GM18870 (cell line): ENCODE measurements around the gene C6orf136.
"Not testable (repeated sequence)": the region's sequence is repeated elsewhere in the genome, so short reads cannot be mapped to it uniquely, and the experiment has no call there.

Experiments
- ATAC-seq: cut with Tn5 transposase; IDR thresholded peaks from one replicate; pipeline ENCODE4 v1.9.1; 2021; ENCODE audit warnings: moderate library complexity; ENCODE audit not compliant: unreplicated experiment

Gene C6orf136

DNA sequence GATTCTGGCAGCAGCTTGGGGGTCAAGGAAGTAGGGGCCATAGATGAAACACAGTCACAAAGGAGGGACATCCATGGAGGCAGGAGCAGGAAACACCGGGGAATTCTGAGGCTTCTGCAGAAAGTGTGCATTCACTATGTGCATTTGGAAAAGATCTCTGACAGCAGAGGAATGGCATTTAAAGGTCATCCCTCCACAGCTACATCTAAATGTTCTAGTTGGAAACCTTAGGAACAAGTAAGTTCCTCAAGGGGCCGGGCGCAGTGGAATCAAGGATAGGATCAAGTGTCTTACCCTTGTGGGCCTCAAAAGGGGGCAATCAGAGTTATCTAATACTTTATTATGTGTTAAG, 8.8 kb downstream of the C6orf136 start:
- no peak for ATAC-seq

- no peak for ATAC-seq
Observed at GRCh38 chr6:30656513-30656912, 9.6 kb downstream of the C6orf136 start.

DNA sequence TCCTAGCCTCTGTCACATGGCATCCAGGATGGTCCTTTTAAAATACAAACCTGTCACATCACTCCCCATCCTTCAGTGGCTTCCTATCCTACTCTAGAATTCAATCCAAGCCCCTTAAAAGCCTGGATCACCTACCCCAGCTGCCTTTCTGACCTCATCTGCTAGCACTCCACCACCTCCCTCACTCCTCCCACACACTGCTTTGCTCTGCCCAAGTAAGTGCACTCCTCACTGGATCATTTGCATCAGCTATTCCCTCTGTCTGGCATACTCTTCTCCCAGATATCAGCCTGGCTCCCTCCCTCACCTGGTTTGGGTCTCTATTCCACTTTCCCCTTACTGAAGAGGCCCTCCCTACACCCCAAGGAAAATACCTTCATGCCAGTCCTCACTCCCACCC, 10.5 kb downstream of the C6orf136 start:
- no peak for ATAC-seq

- ATAC-seq = not testable (repeated sequence)
Observed at GRCh38 chr6:30657922-30658321, 11.0 kb downstream of the C6orf136 start.

GRCh38 chr6:30664994-30665767, 18.2 kb downstream of the C6orf136 start:
- ATAC-seq = no peak

- ATAC-seq = not testable (repeated sequence)
Observed at GRCh38 chr6:30666300-30666699, 19.4 kb downstream of the C6orf136 start.

DNA sequence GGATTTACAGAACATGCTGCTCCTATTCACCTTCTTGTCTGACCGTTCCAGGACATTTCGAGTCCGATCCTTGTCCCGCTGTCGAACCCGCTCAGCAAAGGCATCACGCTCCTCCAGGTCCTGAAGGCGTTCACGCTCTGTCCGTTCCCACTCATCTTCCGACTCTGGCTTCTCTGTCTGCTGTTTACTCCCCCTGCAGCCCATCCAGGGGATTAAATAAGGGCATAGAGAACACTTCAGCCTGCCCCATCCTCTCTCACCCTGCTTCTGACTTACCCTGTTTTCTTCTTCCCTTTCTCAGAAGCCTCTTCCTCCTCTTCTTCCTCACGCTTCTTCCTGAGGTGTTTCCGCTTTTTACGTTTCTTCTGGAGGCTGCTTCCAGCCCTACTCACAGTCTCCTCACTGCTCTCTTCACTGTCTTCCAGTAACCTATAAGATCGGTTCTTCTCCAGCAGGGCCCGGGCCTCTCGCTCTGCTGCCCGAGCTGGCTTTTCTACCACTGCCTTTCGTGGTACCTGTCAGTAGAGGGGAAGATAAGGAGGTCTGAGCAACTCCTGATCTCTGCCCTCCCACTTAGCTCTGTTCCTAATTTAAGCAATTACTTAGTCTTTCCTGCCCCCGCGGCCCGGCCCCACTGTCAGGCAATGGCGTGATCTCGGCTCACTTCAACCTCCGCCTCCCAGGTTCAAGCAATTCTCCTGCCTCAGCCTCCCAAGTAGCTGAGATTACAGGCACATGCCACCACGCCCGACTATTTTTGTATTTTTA, 24.0 kb downstream of the C6orf136 start:
- no peak for ATAC-seq

DNA sequence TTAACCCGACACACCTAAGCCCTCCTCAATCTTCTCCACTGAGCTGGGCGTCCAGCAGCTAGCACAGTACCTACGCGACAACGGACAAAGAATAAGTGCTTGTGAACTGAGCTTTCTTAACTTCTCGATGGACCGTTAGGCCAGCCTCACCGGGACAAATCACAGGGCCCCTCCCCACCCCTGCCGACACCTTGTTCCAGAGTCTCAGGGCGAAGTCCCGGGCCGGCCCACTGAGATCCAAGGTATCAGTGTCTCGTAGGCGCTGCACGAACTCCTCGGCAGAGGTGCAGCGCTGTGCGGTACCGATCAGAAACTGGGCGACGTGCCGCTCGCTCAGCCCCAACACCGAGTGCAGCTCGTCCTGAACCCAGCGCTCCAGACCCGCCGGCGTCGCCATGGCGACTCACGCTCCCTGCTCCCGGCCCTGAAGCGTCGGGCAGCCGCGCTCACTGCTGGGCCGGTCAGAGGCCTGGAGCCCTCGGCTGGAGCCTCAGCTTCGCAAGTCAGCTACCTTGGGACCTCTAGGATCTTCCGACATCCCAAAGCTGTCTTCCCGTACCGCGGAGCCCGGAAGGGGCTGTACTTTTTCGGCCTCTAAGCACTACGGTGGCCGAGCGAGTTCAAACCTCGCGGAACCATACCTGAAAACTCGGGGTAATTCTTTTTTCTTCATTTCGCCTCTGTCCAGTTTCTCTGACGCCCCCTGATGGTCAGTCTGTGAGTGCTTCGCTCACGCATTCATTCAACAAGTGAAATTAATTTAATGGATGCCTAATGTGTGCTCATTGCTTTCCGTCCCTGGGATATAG, 25.7 kb downstream of the C6orf136 start, which contains the start of gene DHX16:
Gene DHX16, minus strand, starts transcription at position 562 of the 809 bp plus-strand sequence. Its CDS starts 165 bp downstream, at position 397.
- ATAC-seq = peak; percentile 65

GRCh38 chr6:30676660-30677285, 29.8 kb downstream of the C6orf136 start:
- ATAC-seq = no peak

DNA sequence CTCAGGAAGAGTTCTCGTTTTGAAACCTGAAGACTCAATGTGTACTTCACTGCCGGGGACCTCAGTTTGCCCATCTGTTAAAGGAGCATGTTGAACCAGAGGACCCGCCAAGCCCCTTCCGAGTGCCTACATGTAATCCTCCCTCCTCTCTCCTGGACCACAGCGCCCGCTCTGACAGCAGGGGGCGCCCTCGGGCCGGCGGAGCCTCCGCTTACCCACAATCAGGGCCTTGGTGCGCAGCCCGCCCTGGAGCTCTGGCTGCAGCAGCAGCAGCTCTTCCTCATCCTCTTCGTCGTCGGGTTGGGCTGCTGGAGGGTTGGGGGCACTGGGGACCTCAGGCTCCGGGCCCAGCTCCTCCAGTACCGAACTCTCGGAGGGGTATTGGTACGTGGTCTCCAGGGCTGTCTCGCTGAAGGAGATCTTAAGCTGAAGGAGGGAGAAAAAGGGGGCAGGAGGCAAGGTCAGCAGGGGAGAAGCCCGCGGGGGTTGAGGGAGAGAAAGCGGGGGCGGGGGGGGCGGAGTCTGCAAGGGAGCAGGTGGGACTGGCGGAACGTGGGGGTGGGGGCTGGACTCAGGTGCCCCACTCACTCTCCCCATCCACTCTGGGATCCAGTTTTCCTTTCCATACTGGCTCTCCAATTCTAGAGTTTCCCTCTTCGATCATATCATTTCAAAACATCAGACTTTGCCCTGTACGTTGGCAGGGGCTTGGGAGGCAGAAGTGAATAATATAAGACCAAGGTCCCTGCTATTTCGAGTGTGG, 32.2 kb downstream of the C6orf136 start:
- ATAC-seq = peak; percentile 34

DNA sequence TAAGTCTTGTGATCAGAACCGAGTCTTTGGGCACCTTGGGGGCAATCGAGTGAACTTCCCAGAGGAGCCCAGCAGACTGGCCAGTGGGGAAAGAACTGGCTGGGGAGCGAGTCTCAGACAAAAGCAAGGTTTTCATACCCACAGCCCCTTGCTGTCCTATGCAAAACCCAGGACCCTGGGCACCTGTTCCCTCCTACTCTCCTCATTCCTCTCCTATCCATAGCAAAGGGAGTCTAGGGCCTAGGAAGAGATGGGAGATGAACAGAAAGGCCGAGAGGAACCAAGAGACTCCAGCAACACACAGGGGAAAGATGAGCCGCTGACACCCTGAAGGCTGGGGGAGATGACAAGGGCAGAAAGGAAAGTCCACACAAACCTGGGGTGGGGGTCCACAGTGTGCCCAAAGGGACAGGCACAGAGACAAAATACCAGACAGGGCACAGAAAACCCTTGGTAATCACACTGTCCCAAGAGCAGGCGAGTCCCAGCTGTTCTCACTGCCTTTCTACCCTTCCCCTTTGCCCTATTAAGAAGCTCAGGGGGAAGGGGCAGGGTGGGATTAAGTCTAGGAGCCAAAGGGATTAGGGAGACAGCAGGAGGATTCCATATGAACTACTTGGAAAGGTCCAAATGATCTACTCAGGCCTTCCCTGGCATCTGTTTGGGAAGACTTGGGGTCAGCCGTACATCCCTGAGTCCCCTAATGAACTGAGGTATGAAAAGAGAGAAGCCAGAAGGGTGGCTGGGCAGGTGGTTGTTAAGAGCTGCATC, 33.0 kb downstream of the C6orf136 start:
- ATAC-seq = no peak

DNA sequence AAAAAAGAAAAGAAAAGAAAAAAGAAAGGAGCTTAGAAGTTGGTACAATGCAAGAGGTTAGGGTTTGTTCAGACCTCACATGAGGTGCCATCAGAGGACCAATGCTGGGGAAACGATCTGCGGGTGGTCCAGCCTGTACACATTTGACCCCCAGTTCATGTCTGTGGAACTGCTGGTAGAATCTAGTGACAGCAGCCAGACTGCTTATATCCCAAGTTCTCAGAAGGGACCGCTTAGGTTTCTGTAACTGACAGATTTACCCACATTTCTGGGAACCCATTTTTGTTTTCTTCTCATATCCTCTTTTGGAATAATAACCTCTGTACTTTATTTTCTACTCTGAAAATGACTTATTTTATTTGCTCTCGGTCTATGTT, 34.8 kb downstream of the C6orf136 start:
- no peak for ATAC-seq

- ATAC-seq = no peak
Observed at GRCh38 chr6:30682143-30683117, 35.5 kb downstream of the C6orf136 start.

- ATAC-seq = no peak
Observed at GRCh38 chr6:30683183-30683979, 36.4 kb downstream of the C6orf136 start.

GRCh38 chr6:30683980-30684338, 37.0 kb downstream of the C6orf136 start:
- ATAC-seq = no peak

DNA sequence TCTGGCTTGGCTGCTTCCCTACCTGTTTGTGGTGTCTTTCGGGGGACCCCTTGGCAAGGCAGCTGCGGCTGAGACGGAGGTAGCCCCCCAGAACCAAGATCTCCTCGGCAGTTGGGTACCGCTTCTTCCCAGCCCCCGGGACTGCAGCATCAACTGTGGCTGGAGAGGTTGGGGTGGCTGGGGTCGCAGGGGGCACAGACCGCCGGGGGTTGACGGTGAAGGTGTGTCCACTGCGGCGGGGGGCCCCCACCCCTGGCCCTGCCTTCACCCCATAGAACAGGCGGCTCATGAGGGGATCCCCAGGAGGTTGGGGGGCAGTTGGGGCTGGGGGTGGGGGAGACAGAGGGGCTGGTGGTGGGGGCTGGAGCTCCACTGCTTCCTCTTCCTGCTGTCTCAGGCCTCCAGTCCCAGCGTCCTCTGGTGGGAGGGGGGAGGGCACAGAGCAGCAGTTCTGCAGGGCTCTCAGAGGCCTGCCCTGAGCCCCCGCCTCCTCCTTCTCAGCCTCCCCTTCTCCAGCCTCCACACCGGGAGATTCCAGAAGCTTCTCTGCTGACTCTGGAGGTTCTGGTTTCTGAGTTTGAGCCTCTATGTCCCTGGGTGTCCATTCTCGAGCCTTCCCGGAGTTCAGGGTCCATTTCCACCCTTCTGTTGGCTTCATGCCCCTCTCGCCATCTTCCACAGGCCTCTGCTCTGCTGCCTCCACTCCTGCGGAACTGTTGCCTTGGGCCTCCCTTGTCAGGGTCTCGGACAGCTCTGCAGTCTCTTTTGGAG, 37.6 kb downstream of the C6orf136 start:
- ATAC-seq = no peak
